Fibroblast of peridontal ligament (primary cell): ENCODE measurements around the gene AMIGO2.

Source experiments
- DNase-seq: peaks from one replicate; pipeline ENCODE4 v3.0.0-alpha.2; 2010; ENCODE audit errors: extremely low read depth

Gene AMIGO2

DNA sequence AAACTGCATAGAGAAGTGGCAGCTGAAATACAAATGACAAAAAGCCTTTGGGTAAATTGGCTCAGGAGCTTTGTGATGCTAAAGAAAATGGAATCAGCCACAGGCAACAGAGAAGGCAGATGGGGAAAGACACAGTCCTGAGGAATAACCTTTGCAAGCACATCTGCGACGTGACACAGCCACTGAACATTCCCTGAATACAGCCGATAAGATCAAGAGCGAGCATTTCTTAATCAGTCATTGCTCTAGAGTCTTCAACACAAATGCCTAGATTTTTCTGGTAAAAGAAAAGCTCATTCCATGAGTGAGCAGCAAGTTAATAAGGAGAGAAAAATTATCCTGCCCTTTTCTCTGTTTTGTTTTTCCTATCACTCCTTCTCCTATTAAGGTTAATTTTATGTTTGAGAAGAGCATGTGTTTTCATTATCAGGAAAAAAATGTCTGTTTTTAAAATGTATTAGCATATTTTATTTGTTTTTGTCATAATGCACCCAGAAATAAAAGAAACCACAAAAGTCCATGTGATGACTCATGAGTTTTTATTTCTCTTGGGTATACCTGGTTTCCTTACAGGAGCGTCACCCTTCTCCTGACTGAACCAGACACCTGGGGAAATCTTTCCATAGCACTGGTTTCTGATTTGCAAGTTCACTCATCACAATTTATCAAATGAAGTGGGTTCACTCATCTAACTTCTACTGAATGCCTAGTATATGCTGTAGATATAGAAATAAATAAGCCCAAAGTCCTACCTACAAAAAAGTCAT is 45.8 kb downstream of the AMIGO2 start:
- DNase-seq: no peak

DNA sequence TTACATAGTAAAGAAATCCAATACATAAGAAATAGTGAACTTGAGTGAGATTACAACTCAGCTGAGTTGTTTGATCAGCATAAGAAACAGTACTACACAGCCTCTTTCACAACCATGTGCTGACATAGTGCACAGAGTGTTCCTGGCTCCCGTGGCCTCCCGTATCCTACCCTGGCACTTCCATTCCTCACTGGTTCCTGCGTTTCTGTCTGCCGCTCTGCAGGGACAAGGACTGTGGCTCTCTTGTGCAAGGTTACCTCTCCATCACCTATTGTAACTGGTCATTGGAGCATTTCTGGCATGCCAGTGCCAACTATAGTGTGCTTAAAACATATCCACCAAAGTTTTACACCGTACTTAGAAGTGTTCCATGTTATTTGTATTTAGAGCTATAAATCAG is 46.7 kb downstream of the AMIGO2 start:
- DNase-seq: peak; percentile 27

DNA sequence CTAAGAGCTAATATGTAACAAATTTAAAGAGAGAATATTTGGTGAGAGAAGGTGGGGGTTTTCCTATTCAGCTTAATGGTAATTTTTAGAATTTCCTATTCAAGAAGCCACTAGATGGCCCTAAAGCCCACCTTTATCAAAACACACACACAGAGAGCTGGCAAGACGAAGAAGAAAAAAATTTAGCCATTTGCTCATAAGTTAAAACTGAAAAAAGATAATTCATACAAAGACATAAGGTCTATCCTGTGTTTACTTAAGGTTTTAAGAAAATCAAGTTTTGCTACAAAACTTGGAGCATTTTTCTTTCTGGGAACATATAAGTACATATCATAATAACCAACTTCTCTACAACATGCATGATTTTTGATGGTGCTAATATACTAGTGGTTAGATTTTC is 47.1 kb downstream of the AMIGO2 start:
- peak; percentile 86 for DNase-seq

DNA sequence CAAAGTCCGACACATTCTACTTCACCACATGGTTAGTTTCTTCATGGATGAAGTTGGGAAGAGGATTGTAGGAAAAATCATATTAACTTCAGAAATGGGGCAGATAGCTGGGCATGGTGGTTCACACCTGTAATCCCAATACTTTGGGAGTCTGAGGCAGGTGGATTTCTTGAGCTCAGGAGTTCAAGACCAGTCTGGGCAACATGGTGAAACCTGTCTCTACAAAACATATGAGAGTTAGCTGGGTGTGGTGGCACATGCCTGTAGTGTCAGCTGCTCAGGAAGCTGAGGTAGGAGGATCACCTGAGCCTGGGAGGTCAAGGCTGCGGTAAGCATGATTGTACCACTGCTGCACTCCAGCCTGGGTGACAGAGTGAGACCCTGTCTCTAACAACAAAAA is 49.9 kb downstream of the AMIGO2 start:
- DNase-seq: no peak

DNA sequence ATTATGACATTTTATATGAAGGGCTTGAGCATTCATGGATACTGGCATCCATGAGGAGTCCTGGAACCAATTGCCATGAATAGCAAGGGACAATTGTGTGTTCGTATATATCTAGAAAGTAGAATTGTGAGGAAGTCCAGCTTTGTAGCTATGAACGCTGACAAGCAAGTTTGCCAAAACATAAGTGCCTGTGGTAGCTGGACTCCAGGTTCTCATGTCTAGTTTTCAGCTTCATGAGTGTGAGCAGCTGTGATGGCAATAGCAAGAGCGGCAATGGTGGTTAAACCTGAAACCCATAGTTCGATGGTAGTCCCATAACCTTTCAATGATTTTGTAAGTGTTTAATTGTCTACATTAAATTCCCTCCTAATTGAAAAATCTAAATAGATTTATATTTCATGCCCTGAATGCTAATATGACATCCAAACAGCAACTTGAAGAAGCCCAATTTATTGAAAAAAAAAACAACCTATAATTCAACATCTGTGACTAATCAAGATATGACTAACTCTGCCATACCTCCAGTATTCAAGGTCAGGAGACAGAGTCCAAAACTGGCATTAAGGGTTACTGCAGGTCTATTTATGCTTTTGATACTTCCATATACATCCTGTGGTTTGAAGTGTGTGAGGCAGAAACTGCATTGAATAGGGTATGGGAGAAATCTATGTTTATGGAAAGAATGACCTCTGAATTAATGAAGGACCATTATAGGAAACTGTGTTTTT is 50.6 kb downstream of the AMIGO2 start:
- no peak for DNase-seq

DNA sequence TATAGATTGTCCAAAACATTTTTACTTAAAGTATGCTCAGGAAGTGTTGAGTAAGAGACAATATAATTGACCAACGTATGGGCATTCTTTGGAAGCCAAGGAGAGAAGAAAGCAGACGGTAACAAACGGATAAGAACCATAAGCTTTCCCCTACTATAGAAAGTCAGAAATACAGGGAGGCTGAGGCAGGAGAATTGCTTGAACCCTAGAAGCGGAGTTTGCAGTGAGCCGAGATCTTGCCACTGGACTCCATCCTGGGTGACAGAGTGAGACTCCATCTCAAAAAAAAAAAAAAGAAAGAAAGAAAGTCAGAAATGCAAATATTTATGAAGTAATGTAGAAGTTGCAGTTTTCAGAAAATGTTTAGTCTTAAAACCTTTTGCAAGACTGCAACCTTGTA is 51.6 kb downstream of the AMIGO2 start:
- DNase-seq: no peak
